Left lung (tissue), 10 donors: ENCODE data around the gene ACSL3. TPM values are rescaled to one million over a fixed set of nuclear protein-coding genes. Genes with fewer than 3 reads are reported as not detected.
"Not testable (repeated sequence)": the region's sequence is repeated elsewhere in the genome, so short reads cannot be mapped to it uniquely, and the experiment has no call there.

Experiments used
- ATAC-seq: fragments of 200-7000 bp; cut with Tn5 transposase; one replicate; pipeline ENCODE4 v1.9.1; 2020; ENCODE audit warnings: moderate library complexity
- DNase-seq, 4 donors: peaks; one replicate each; pipeline ENCODE4 v3.0.0-alpha.2; 2013 to 2020
- H3K27ac ChIP-seq, 2 donors: fragments of 200-600 bp; sonication (generic) in 1 of 2; one replicate each; pipeline versions ENCODE4 v1.5.0 to v1.8.0; 2020 to 2021
- H3K27me3 ChIP-seq, 2 donors: fragments of 200-600 bp; sonication (generic) in 1 of 2; one replicate each; pipeline versions ENCODE4 v1.5.0 to v1.8.0; 2020 to 2021
- H3K36me3 ChIP-seq, 2 donors: fragments of 200-600 bp; sonication (generic) in 1 of 2; one replicate each; pipeline versions ENCODE4 v1.5.0 to v1.8.0; 2020 to 2021
- H3K4me1 ChIP-seq, 2 donors: fragments of 200-600 bp; one replicate each; pipeline ENCODE4 v1.8.0; 2021
- H3K4me3 ChIP-seq, 2 donors: fragments of 200-600 bp; sonication (generic) in 1 of 2; one replicate each; pipeline versions ENCODE4 v1.5.0 to v1.8.0; 2020 to 2021; ENCODE audit warnings: mild to moderate bottlenecking in 1 of 2
- H3K9me3 ChIP-seq, 2 donors: fragments of 200-600 bp; sonication (generic) in 1 of 2; one replicate each; pipeline versions ENCODE4 v1.5.0 to v1.8.0; 2020 to 2021
- CTCF ChIP-seq, 2 donors: fragments of 200-600 bp; sonication (generic) in 1 of 2; IDR thresholded peaks; one replicate each; pipeline versions ENCODE4 v1.5.0 to v1.8.0; 2021; ENCODE audit warnings: antibody characterized with exemption in 2 of 2
- intact Hi-C, 2 donors: fragments of 100-400 bp; cut with DNase I; formaldehyde crosslinking; loops; one replicate each; pipeline versions ENCODE4 v1.11.2 to v1.14.2; 2022
- polyA plus RNA-seq, 6 donors: library from polyadenylated mRNA; unstranded; fragments of 120-200 nt; gene quantifications; one replicate each; pipeline ENCODE4 v1.2.1, GENCODE V29; 2013; ENCODE audit not compliant: insufficient read length in 6 of 6
- total RNA-seq, 2 donors: library from RNA; stranded (reverse); fragmentation: NEBNext Ultra II Directional; extraction: Animal tissue kit (Norgen Biotek cat#: 25700); gene quantifications; one replicate each; pipeline ENCODE4 v1.2.1, GENCODE V29; 2021
- donor health status: DM: no; HTN: yes; CAD: no.
- donor health status: DM: no; HTN: no; CAD: no.

ACSL3 gene
- total and polyA plus RNA-seq, 8 donors = 55.1 to 102 (median 61.0) TPM

GRCh38 chr2:222862106-222862908 lies 1.5 kb downstream of the ACSL3 start:
- Histone ChIP-seq H3K27ac (peak overlapping the region; percentile 98), H3K4me3 (peak overlapping the region; percentile 84 to 85), H3K4me1 (peaks cover 28 to 65% of the 10 kb centered on the region in 2 donors), H3K27me3 (no peaks in the 10 kb centered on the region), H3K9me3 (no peaks in the 10 kb centered on the region), H3K36me3 (no peaks in the 10 kb centered on the region)
- ATAC-seq (peak; percentile 36), DNase-seq (peak in 1 of 4 donors; percentile 66)
- no peak for TF ChIP-seq CTCF (IDR thresholded peaks at IDR 0.05)
- intact Hi-C loops = no loop called here

GRCh38 chr2:222862909-222863544 lies 2.2 kb downstream of the ACSL3 start:
- intact Hi-C loops = no loop called here
- H3K4me3 ChIP-seq = peak overlapping the region in 1 of 2 donors; percentile 84
- no peak for TF ChIP-seq CTCF (IDR thresholded peaks at IDR 0.05)
- DNase-seq = peak in 1 of 4 donors; percentile 19
- peak overlapping the region in 1 of 2 donors; percentile 98 for H3K27ac ChIP-seq
- H3K4me1 ChIP-seq = peaks cover 30 to 72% of the 10 kb centered on the region in 2 donors
- H3K36me3 ChIP-seq = no peaks in the 10 kb centered on the region
- no peaks in the 10 kb centered on the region for H3K27me3 ChIP-seq
- no peak for ATAC-seq
- no peaks in the 10 kb centered on the region for H3K9me3 ChIP-seq

GRCh38 chr2:222864296-222864695 lies 3.5 kb downstream of the ACSL3 start:
- H3K27ac ChIP-seq = no peak overlapping the region
- DNase-seq = no peak
- no peak for TF ChIP-seq CTCF (IDR thresholded peaks at IDR 0.05)
- no peak overlapping the region for H3K4me3 ChIP-seq
- no peak for ATAC-seq
- no peaks in the 10 kb centered on the region for H3K9me3 ChIP-seq
- intact Hi-C loops = no loop called here
- H3K27me3 ChIP-seq = no peaks in the 10 kb centered on the region
- H3K4me1 ChIP-seq = peaks cover 38 to 83% of the 10 kb centered on the region in 2 donors
- no peaks in the 10 kb centered on the region for H3K36me3 ChIP-seq

- intact Hi-C loops = no loop called here
- H3K4me1 ChIP-seq = peaks cover 37 to 83% of the 10 kb centered on the region in 2 donors
- no peak overlapping the region for H3K27ac ChIP-seq
- DNase-seq = no peak
- H3K36me3 ChIP-seq = no peaks in the 10 kb centered on the region
- H3K4me3 ChIP-seq = no peak overlapping the region
- no peak for ATAC-seq
- no peaks in the 10 kb centered on the region for H3K9me3 ChIP-seq
- TF ChIP-seq CTCF (IDR thresholded peaks at IDR 0.05) = no peak
- no peaks in the 10 kb centered on the region for H3K27me3 ChIP-seq
Measured at GRCh38 chr2:222865301-222865700, 4.5 kb downstream of the ACSL3 start.

GRCh38 chr2:222866358-222866960 lies 5.6 kb downstream of the ACSL3 start:
- no peak for ATAC-seq
- Histone ChIP-seq H3K4me3 (no peak overlapping the region), H3K27me3 (no peaks in the 10 kb centered on the region), H3K36me3 (no peaks in the 10 kb centered on the region), H3K27ac (no peak overlapping the region), H3K4me1 (peaks cover 35 to 92% of the 10 kb centered on the region in 2 donors), H3K9me3 (no peaks in the 10 kb centered on the region)
- no peak for DNase-seq
- intact Hi-C loops = no loop called here
- no peak for TF ChIP-seq CTCF (IDR thresholded peaks at IDR 0.05)

GRCh38 chr2:222868560-222869251 lies 7.9 kb downstream of the ACSL3 start:
- H3K27ac ChIP-seq = peak overlapping the region in 1 of 2 donors; percentile 40
- H3K4me3 ChIP-seq, H3K9me3 ChIP-seq, H3K36me3 ChIP-seq, ATAC-seq, DNase-seq, H3K27me3 ChIP-seq, intact Hi-C loops: not testable (repeated sequence)
- H3K4me1 ChIP-seq = peaks cover 26 to 88% of the 10 kb centered on the region in 2 donors
